BLaER1 (cell line): ENCODE results near the gene SLC43A3.

Experiments
- H3K27ac ChIP-seq: shearing (Covaris generic); formaldehyde crosslinking; 2 replicates; pipeline ENCODE4 v1.8.1; 2022
- H3K27me3 ChIP-seq: shearing (Covaris generic); formaldehyde crosslinking; 2 replicates; pipeline ENCODE4 v1.8.1; 2022
- H3K36me3 ChIP-seq: shearing (Covaris generic); formaldehyde crosslinking; 2 replicates; pipeline ENCODE4 v1.8.1; 2022
- H3K4me1 ChIP-seq: shearing (Covaris generic); formaldehyde crosslinking; 2 replicates; pipeline ENCODE4 v1.8.1; 2022
- H3K4me2 ChIP-seq: shearing (Covaris generic); formaldehyde crosslinking; 2 replicates; pipeline ENCODE4 v1.8.1; 2022
- H3K4me3 ChIP-seq: shearing (Covaris generic); formaldehyde crosslinking; 2 replicates; pipeline ENCODE4 v1.8.1; 2022
- H3K9ac ChIP-seq: shearing (Covaris generic); formaldehyde crosslinking; 2 replicates; pipeline ENCODE4 v1.8.1; 2022
- H3K9me3 ChIP-seq: shearing (Covaris generic); formaldehyde crosslinking; 2 replicates; pipeline ENCODE4 v1.8.1; 2022
- H4K20me1 ChIP-seq: shearing (Covaris generic); formaldehyde crosslinking; 2 replicates; pipeline ENCODE4 v1.8.1; 2022
- Cebpa-rat ChIP-seq: shearing (Covaris generic); IDR thresholded peaks from 2 replicates; pipeline ENCODE4 v1.8.1; 2022

The SLC43A3 gene

DNA sequence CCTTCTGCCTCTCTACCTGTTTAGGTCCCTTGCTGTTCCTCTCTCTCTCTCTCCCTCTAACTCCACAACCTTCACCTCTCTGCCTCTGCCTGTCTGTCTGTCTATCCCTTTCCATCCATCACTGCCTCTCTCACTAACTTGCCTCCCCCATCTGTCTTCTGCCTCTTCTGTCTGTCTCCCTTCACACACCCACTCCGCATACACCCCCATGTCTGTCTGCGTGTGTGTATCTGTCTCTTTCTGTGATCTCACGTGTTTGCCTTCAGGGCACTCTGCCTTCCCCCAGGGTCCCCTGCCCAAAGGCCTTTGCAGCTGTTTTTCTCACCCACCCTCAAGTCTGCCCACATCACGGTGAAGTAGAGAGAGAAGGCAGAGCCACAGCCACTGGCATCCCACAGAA is 41.4 kb upstream of the SLC43A3 start:
- Histone ChIP-seq H3K27ac (no peak overlapping the region), H3K9ac (no peak overlapping the region), H4K20me1 (peaks cover 22% of the 10 kb centered on the region; the same call in 1 of the 2 replicates), H3K4me2 (no peak overlapping the region), H3K4me3 (no peak overlapping the region), H3K27me3 (no peaks in the 10 kb centered on the region), H3K36me3 (peaks cover 55% of the 10 kb centered on the region), H3K4me1 (peaks cover 43% of the 10 kb centered on the region), H3K9me3 (no peaks in the 10 kb centered on the region)
- no peak for TF ChIP-seq Cebpa-rat

- TF ChIP-seq Cebpa-rat = no peak
- Histone ChIP-seq H3K27me3 (no peaks in the 10 kb centered on the region), H3K9me3 (no peaks in the 10 kb centered on the region), H4K20me1 (peaks cover 25% of the 10 kb centered on the region; the same call in 1 of the 2 replicates), H3K9ac (no peak overlapping the region), H3K4me2 (peak overlapping the region; percentile 7; the same call in 1 of the 2 replicates), H3K27ac (no peak overlapping the region), H3K36me3 (peaks cover 50% of the 10 kb centered on the region), H3K4me3 (no peak overlapping the region), H3K4me1 (peaks cover 44% of the 10 kb centered on the region)
Measured at GRCh38 chr11:57467508-57468157, 40.7 kb upstream of the SLC43A3 start.

DNA sequence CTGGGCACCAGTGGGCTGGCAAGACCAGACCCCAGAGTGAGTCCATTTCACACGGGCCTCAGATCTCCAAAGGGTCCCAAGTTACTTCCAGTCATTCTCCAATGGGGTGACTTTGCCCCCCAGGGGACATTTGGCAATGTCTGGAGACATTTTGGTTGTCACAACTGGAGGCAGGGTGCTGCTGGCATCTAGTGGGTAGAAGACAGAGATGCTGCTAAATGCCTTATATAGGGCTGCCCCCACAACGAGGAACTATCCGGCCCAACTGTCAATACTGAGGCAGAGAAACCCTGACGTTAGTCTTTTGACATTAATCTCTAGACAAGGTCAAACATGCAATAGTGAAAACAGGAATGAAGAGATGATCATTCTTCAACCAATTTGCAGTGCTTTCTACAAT is 39.8 kb upstream of the SLC43A3 start:
- Histone ChIP-seq H3K27ac (no peak overlapping the region), H3K36me3 (peaks cover 47% of the 10 kb centered on the region), H3K9me3 (no peaks in the 10 kb centered on the region), H4K20me1 (peaks cover 35% of the 10 kb centered on the region), H3K27me3 (peaks cover 8% of the 10 kb centered on the region), H3K4me1 (peaks cover 53% of the 10 kb centered on the region), H3K4me3 (no peak overlapping the region), H3K9ac (no peak overlapping the region), H3K4me2 (0 out of 2 replicates have a peak overlapping the region, but pooled peaks have one; percentile 9)
- no peak for TF ChIP-seq Cebpa-rat

DNA sequence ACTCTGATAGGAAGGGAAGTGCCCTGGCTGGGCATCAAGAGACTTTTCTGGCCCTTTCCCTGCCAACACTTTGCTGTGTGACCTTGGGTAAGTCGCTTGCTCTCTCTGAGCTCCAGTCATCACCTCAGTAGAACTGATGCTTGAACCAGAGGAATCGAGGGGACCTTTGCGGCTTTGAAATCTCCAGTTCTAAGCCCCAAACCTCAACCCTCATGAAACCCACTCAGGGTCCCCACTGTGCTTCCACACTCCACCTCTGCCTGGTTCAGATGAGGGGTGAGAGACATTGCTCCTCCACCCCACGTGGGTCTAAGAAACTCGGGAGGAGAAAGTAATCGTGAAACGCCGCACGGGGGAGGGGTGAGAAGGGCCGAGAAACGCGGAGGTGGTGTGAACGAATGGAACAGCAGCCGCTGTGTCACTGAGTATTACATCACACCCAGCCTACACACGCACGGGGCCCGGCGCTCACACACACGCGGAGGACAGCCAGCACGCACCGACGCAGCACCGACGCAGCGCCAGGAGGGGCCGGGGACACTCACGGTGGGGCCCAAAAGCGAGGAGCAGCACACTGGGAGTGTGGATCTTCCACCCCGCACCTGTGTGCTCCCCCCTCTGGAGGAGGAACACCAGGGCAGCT is 37.7 kb upstream of the SLC43A3 start:
- H3K4me2 ChIP-seq = peak overlapping the region; percentile 72
- no peaks in the 10 kb centered on the region for H3K9me3 ChIP-seq
- H3K4me1 ChIP-seq = peaks cover 65% of the 10 kb centered on the region
- H3K4me3 ChIP-seq = no peak overlapping the region
- 0 out of 2 replicates have a peak overlapping the region, but pooled peaks have one; percentile 49 for H3K27ac ChIP-seq
- peak overlapping the region; percentile 48 for H3K9ac ChIP-seq
- peaks cover 27% of the 10 kb centered on the region for H3K27me3 ChIP-seq
- peaks cover 37% of the 10 kb centered on the region for H4K20me1 ChIP-seq
- peaks cover 33% of the 10 kb centered on the region for H3K36me3 ChIP-seq
- TF ChIP-seq Cebpa-rat = no peak

GRCh38 chr11:57463671-57464538 is 37.0 kb upstream of the SLC43A3 start:
- Histone ChIP-seq H3K27me3 (peaks cover 34% of the 10 kb centered on the region), H3K36me3 (peaks cover 25% of the 10 kb centered on the region), H3K9me3 (no peaks in the 10 kb centered on the region), H4K20me1 (peaks cover 45% of the 10 kb centered on the region), H3K4me3 (no peak overlapping the region), H3K4me2 (peak overlapping the region; percentile 72), H3K27ac (peak overlapping the region; percentile 49; the same call in 1 of the 2 replicates), H3K4me1 (peaks cover 73% of the 10 kb centered on the region), H3K9ac (peak overlapping the region; percentile 48)
- no peak for TF ChIP-seq Cebpa-rat

GRCh38 chr11:57462597-57462996 is 35.7 kb upstream of the SLC43A3 start:
- H4K20me1 ChIP-seq = peaks cover 50% of the 10 kb centered on the region
- H3K36me3 ChIP-seq = peaks cover 12% of the 10 kb centered on the region; the same call in 1 of the 2 replicates
- no peaks in the 10 kb centered on the region for H3K9me3 ChIP-seq
- H3K27me3 ChIP-seq = peaks cover 47% of the 10 kb centered on the region
- H3K4me1 ChIP-seq = peaks cover 79% of the 10 kb centered on the region
- no peak for TF ChIP-seq Cebpa-rat
- H3K4me2 ChIP-seq = peak overlapping the region; percentile 72; the same call in 1 of the 2 replicates
- H3K27ac ChIP-seq = no peak overlapping the region
- no peak overlapping the region for H3K9ac ChIP-seq
- H3K4me3 ChIP-seq = no peak overlapping the region

DNA sequence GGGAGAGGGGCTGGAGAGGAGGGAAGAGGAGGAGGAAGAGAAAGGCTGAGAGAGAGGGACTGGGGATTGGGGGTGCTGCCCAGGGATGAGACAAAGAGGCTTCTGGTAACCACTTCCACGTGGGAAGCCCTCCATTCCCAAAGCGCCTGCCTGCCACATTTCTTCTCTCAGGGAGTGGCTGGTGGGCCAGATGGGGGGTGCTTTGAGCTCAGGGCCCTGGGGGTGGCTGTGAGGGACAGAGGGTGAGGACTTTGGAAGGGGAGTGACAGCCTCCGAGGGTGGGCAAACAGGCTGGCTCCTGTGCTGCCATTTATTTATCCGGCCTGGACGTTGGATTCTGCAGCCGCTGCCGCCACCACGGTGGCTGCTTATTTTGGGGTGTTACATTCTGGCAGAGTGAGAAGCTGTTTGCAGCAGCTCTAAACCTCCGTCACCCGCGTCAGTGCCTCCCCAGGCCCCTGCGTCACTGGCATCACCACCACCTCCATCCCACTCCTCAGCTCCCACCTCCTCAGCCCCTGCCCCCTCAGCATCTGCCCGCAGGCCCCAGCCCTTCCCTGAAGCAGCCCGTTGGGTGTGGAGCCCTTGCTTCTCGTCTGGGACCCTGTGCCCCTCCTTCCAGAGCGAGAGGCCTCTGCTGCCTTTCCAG is 35.0 kb upstream of the SLC43A3 start:
- H3K27me3 ChIP-seq = peaks cover 51% of the 10 kb centered on the region
- H3K36me3 ChIP-seq = peaks cover 10% of the 10 kb centered on the region; the same call in 1 of the 2 replicates
- H3K9ac ChIP-seq = no peak overlapping the region
- peaks cover 51% of the 10 kb centered on the region for H4K20me1 ChIP-seq
- no peak overlapping the region for H3K27ac ChIP-seq
- H3K4me2 ChIP-seq = peak overlapping the region; percentile 98
- H3K9me3 ChIP-seq = no peaks in the 10 kb centered on the region
- no peak for TF ChIP-seq Cebpa-rat
- H3K4me3 ChIP-seq = peak overlapping the region; percentile 76; the same call in 1 of the 2 replicates
- peaks cover 75% of the 10 kb centered on the region for H3K4me1 ChIP-seq

DNA sequence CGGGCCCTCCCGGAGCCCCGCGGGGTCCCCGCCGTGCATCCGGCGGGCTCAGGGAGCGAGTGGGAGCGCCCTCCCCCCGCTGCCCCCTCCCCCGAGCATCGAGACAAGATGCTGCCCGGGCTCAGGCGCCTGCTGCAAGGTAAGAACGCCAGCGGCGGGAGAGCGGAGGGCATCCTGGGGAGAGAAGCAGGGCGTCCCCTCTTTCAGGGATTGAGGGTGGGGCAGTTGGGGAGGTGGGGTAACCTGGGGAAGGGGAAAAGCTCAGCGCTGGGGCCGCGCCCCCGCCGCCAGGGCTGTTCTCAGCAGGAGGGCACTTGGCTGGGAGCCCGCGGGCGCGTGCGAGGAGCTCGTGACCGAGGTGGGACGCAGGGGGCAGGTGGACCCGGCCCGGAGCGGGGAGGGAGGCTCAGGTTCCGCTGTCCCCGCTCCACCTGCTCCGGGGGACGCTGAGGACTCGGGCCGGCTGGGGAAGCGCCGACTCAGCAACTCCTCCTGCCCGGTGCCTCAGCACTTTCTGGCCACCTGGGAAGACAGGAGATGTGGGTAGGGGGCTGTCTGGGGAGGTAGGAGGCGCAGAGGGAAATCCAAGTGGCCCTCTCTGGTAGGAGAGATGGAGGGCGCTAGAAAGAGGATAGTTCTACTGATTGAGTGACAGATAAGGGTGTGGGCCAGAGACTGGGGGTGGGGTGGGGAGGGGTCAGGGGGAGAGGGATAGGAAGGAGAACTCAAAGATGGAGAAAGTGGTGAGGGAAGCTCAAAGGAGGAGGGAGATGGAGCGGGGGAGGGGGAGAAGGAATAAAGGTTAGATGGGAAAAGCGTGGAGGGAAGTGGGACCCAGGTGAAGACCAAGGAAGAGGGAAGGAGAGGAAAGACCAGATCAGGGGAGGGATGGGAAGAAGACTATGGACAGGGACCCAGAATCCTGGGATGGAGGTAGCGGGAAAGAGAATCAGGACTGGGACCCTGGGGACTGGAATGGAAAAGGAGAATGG is 34.1 kb upstream of the SLC43A3 start:
- H3K27ac ChIP-seq = peak overlapping the region; percentile 26; the same call in 1 of the 2 replicates
- peak overlapping the region; percentile 76 for H3K4me3 ChIP-seq
- peaks cover 51% of the 10 kb centered on the region for H3K27me3 ChIP-seq
- peaks cover 67% of the 10 kb centered on the region for H3K4me1 ChIP-seq
- H3K4me2 ChIP-seq = peak overlapping the region; percentile 98
- TF ChIP-seq Cebpa-rat = no peak
- peaks cover 10% of the 10 kb centered on the region; the same call in 1 of the 2 replicates for H3K36me3 ChIP-seq
- peaks cover 51% of the 10 kb centered on the region for H4K20me1 ChIP-seq
- peak overlapping the region; percentile 71 for H3K9ac ChIP-seq
- H3K9me3 ChIP-seq = no peaks in the 10 kb centered on the region
